K562 (cell line): ENCODE measurements around the gene ZNF616. TPM values are rescaled to one million over a fixed set of nuclear protein-coding genes. Genes with fewer than 3 reads are reported as not detected.
A peak's percentile ranks its signal among the peaks of the same experiment; 100 is the strongest.

Experiments used
- BACH1 ChIP-seq: fragments of 200-800 bp; sonication (Bioruptor generic); IDR thresholded peaks from 2 replicates; pipeline ENCODE4 v1.6.1; 2016; ENCODE audit warnings: missing genetic modification characterization, missing compliant biosample characterization
- BHLHE40 ChIP-seq: IDR thresholded peaks from 2 replicates; pipeline ENCODE4 v1.6.1; 2011; ENCODE audit warnings: low read length, improper control_type of control experiment
- CBX8 ChIP-seq: fragments of 200-600 bp; sonication (generic); IDR thresholded peaks from 2 replicates; pipeline ENCODE4 v1.6.1; 2012; ENCODE audit warnings: borderline replicate concordance, mixed run types, low read depth, mild to moderate bottlenecking, moderate library complexity, mixed read lengths, low read length, control low read depth, inconsistent platforms; ENCODE audit not compliant: poor library complexity, severe bottlenecking; ENCODE audit errors: extremely low read depth
- CC2D1A ChIP-seq: fragments of 450-650 bp; IDR thresholded peaks from 2 replicates; pipeline ENCODE4 v1.6.1; 2017; ENCODE audit warnings: mild to moderate bottlenecking
- DDX20 ChIP-seq: fragments of 450-650 bp; IDR thresholded peaks from 2 replicates; pipeline ENCODE4 v1.6.1; 2016; ENCODE audit warnings: missing genetic modification characterization, low read depth, mild to moderate bottlenecking, missing compliant biosample characterization, moderate library complexity
- ESRRB ChIP-seq: fragments of 250-450 bp; sonication (Bioruptor Pico); IDR thresholded peaks from 2 replicates; pipeline ENCODE4 v1.5.0; 2020; ENCODE audit warnings: mild to moderate bottlenecking, moderate library complexity, borderline replicate concordance
- HIVEP1 ChIP-seq: fragments of 250-450 bp; sonication (Bioruptor Pico); IDR thresholded peaks from 2 replicates; pipeline ENCODE4 v1.4.0; 2020; ENCODE audit warnings: mild to moderate bottlenecking
- MEF2D ChIP-seq: conservative IDR thresholded peaks from 2 replicates; pipeline ENCODE4 v1.6.1; 2016; ENCODE audit warnings: low read depth, missing genetic modification characterization, missing compliant biosample characterization
- MITF ChIP-seq: IDR thresholded peaks from 2 replicates; pipeline ENCODE4 v1.6.1; 2014; ENCODE audit warnings: antibody characterized with exemption
- MTA2 ChIP-seq: fragments of 450-650 bp; IDR thresholded peaks from 2 replicates; pipeline ENCODE4 v1.6.1; 2016; ENCODE audit warnings: low read depth
- PHB ChIP-seq: fragments of 250-450 bp; sonication (Bioruptor Pico); IDR thresholded peaks from 2 replicates; pipeline ENCODE4 v1.5.0; 2021
- POU5F1 ChIP-seq: fragments of 150-350 bp; IDR thresholded peaks from 2 replicates; pipeline ENCODE4 v1.6.1; 2014; ENCODE audit warnings: borderline replicate concordance, low read length, low read depth, mild to moderate bottlenecking; ENCODE audit not compliant: partially characterized antibody
- PTTG1 ChIP-seq: fragments of 450-650 bp; IDR thresholded peaks from 2 replicates; pipeline ENCODE4 v1.6.1; 2016; ENCODE audit warnings: low read depth, mild to moderate bottlenecking, missing genetic modification characterization, missing compliant biosample characterization
- SIRT6 ChIP-seq: IDR thresholded peaks from one replicate; pipeline ENCODE4 v1.6.1; 2012; ENCODE audit warnings: low read depth, mild to moderate bottlenecking, control low read depth, inconsistent platforms, low read length, moderate library complexity
- SMARCC2 ChIP-seq: fragments of 450-650 bp; IDR thresholded peaks from 2 replicates; pipeline ENCODE4 v1.6.1; 2017; ENCODE audit warnings: antibody characterized with exemption, moderate library complexity, mild to moderate bottlenecking, low read depth
- SREBF2 ChIP-seq: sonication (generic); formaldehyde crosslinking; IDR thresholded peaks from 2 replicates; pipeline ENCODE4 v1.4.0; 2020; ENCODE audit warnings: mild to moderate bottlenecking, missing genetic modification reagents
- ZFP36 ChIP-seq: fragments of 150-350 bp; IDR thresholded peaks from 2 replicates; pipeline ENCODE4 v1.6.1; 2018; ENCODE audit warnings: low read length, low read depth; ENCODE audit not compliant: partially characterized antibody
- ZKSCAN1 ChIP-seq: fragments of 150-350 bp; IDR thresholded peaks from 2 replicates; pipeline ENCODE4 v1.6.1; 2016; ENCODE audit warnings: low read depth, low read length
- ZNF311 ChIP-seq: fragments of 250-450 bp; sonication (Bioruptor Pico); IDR thresholded peaks from 2 replicates; pipeline ENCODE4 v1.4.0; 2020; ENCODE audit warnings: mild to moderate bottlenecking, moderate library complexity
- ZNF384 ChIP-seq: IDR thresholded peaks from 2 replicates; pipeline ENCODE4 v1.6.1; 2012; ENCODE audit warnings: low read depth, low read length, improper control_type of control experiment
- ZNF707 ChIP-seq: fragments of 250-450 bp; sonication (Bioruptor Pico); conservative IDR thresholded peaks from 2 replicates; pipeline ENCODE4 v1.8.0; 2022; ENCODE audit warnings: inconsistent platforms, mild to moderate bottlenecking, moderate library complexity
- polyA plus RNA-seq, 8 experiments: library from polyadenylated mRNA; depleted of rRNA in 4 of 8; stranded (reverse) in 5 of 8; unstranded in 3 of 8; fragments of >200 nt; fragmentation: Nextera tagmentation in 2 of 8; fragmentation: Illumina TruSeq in 1 of 8; extraction: Ambion mirVana in 2 of 8; extraction: Trizol in 1 of 8; gene quantifications; 2 replicates each; pipeline versions ENCODE4 v1.2.1 to v1.2.3, GENCODE V29; 2011 to 2014; ENCODE audit warnings: inconsistent platforms in 1 of 8, missing spikeins in 1 of 8
- total RNA-seq, 7 experiments: library from RNA; depleted of rRNA in 6 of 7; stranded (reverse); fragments of >200 nt in 6 of 7; fragmentation: Illumina TruSeq in 2 of 7; extraction: Trizol in 2 of 7; gene quantifications; 2 replicates each; pipeline versions ENCODE4 v1.2.1 to v1.2.3, GENCODE V29; 2011 to 2021; ENCODE audit warnings: low replicate concordance in 1 of 7
- TF ChIP-seq, protein P1 (sequence below): sonication (generic); formaldehyde crosslinking; IDR thresholded peaks from 2 replicates; pipeline ENCODE4 v1.8.0; 2023; ENCODE audit warnings: mild to moderate bottlenecking, missing genetic modification reagents
- TF ChIP-seq, protein P2 (sequence below): fragments of 450-650 bp; formaldehyde crosslinking; IDR thresholded peaks from 2 replicates; pipeline ENCODE4 v1.4.0; 2022; ENCODE audit warnings: missing genetic modification characterization

ZNF616 gene
- total and polyA plus RNA-seq, 9 of the 15 experiments (the other 6 are each of a cell fraction or from before 2014, with no cell fraction given) = 3.4 to 13.0 (median 6.7) TPM

GRCh38 chr19:52139252-52140031 lies at the start of gene ZNF616 (continued):
- TF ChIP-seq POU5F1 = no peak
- TF ChIP-seq SMARCC2 = no peak
- no peak for TF ChIP-seq DDX20 (tag)
- TF ChIP-seq BACH1 = no peak
- TF ChIP-seq PHB (CRISPR knock-in tag) = no peak; the same call in 1 of the 2 replicates
- no peak for TF ChIP-seq SIRT6
- peak; percentile 69 for TF ChIP-seq ZNF384
- TF ChIP-seq HIVEP1 = no peak
- TF ChIP-seq MTA2 = no peak
- TF ChIP-seq ZFP36 = no peak
- TF ChIP-seq SREBF2 (CRISPR knock-in tag) = no peak
- no peak for TF ChIP-seq CBX8
- TF ChIP-seq CC2D1A = no peak
- 0 out of 2 replicates have a peak, but pooled peaks have one; percentile 18 for TF ChIP-seq ZKSCAN1
- peak; percentile 73; the same call in 1 of the 2 replicates for TF ChIP-seq MEF2D
- no peak for TF ChIP-seq ESRRB (CRISPR knock-in tag)
- no peak for TF ChIP-seq BHLHE40
- no peak for TF ChIP-seq MITF
- no peak for TF ChIP-seq PTTG1
- no peak for TF ChIP-seq ZNF311 (CRISPR knock-in tag)
- no peak for TF ChIP-seq ZNF707 (CRISPR knock-in tag)
- TF ChIP-seq, protein P1, sequence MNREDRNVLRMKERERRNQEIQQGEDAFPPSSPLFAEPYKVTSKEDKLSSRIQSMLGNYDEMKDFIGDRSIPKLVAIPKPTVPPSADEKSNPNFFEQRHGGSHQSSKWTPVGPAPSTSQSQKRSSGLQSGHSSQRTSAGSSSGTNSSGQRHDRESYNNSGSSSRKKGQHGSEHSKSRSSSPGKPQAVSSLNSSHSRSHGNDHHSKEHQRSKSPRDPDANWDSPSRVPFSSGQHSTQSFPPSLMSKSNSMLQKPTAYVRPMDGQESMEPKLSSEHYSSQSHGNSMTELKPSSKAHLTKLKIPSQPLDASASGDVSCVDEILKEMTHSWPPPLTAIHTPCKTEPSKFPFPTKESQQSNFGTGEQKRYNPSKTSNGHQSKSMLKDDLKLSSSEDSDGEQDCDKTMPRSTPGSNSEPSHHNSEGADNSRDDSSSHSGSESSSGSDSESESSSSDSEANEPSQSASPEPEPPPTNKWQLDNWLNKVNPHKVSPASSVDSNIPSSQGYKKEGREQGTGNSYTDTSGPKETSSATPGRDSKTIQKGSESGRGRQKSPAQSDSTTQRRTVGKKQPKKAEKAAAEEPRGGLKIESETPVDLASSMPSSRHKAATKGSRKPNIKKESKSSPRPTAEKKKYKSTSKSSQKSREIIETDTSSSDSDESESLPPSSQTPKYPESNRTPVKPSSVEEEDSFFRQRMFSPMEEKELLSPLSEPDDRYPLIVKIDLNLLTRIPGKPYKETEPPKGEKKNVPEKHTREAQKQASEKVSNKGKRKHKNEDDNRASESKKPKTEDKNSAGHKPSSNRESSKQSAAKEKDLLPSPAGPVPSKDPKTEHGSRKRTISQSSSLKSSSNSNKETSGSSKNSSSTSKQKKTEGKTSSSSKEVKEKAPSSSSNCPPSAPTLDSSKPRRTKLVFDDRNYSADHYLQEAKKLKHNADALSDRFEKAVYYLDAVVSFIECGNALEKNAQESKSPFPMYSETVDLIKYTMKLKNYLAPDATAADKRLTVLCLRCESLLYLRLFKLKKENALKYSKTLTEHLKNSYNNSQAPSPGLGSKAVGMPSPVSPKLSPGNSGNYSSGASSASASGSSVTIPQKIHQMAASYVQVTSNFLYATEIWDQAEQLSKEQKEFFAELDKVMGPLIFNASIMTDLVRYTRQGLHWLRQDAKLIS (CRISPR knock-in tag) = no peak
- TF ChIP-seq, protein P2, sequence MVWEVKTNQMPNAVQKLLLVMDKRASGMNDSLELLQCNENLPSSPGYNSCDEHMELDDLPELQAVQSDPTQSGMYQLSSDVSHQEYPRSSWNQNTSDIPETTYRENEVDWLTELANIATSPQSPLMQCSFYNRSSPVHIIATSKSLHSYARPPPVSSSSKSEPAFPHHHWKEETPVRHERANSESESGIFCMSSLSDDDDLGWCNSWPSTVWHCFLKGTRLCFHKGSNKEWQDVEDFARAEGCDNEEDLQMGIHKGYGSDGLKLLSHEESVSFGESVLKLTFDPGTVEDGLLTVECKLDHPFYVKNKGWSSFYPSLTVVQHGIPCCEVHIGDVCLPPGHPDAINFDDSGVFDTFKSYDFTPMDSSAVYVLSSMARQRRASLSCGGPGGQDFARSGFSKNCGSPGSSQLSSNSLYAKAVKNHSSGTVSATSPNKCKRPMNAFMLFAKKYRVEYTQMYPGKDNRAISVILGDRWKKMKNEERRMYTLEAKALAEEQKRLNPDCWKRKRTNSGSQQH (CRISPR knock-in tag) = no peak
